Ascending aorta (tissue), 2 donors: ENCODE measurements around the gene PCA3. TPM values are rescaled to one million over a fixed set of nuclear protein-coding genes. Genes with fewer than 3 reads are reported as not detected.

Experiments used
- DNase-seq, 2 donors: peaks; one replicate each; pipeline ENCODE4 v3.0.0-alpha.2; 2019; ENCODE audit warnings: low spot score in 2 of 2
- H3K27ac ChIP-seq, 2 donors: fragments of 200-600 bp; sonication (generic); one replicate each; pipeline ENCODE4 v1.5.1; 2016 to 2017; ENCODE audit warnings: mild to moderate bottlenecking in 1 of 2
- H3K27me3 ChIP-seq: fragments of 200-600 bp; sonication (generic); one replicate; pipeline ENCODE4 v1.5.1; 2017
- H3K36me3 ChIP-seq, 2 donors: fragments of 200-600 bp; sonication (generic); one replicate each; pipeline ENCODE4 v1.5.1; 2016
- H3K4me1 ChIP-seq, 2 donors: fragments of 200-600 bp; sonication (generic); one replicate each; pipeline ENCODE4 v1.5.1; 2016 to 2017; ENCODE audit warnings: mild to moderate bottlenecking in 1 of 2
- H3K4me3 ChIP-seq, 2 donors: fragments of 200-600 bp; sonication (generic); one replicate each; pipeline ENCODE4 v1.5.1; 2016 to 2017; ENCODE audit warnings: mild to moderate bottlenecking in 1 of 2
- H3K9me3 ChIP-seq, 2 donors: fragments of 200-600 bp; sonication (generic); one replicate each; pipeline ENCODE4 v1.5.1; 2016
- intact Hi-C: fragments of 100-400 bp; cut with DNase I; formaldehyde crosslinking; loops from one replicate; pipeline ENCODE4 v1.15.1; 2023
- total RNA-seq: library from RNA; depleted of rRNA; stranded (reverse); fragments of >200 nt; gene quantifications from one replicate; pipeline ENCODE4 v1.1.0, GENCODE V29; 2016
- TF ChIP-seq, protein P1 (sequence below), 3 experiments: fragments of 200-600 bp in 2 of 3; fragments of 450-650 bp in 1 of 3; sonication (generic) in 2 of 3; IDR thresholded peaks; one replicate each; pipeline ENCODE4 v1.5.1; 2016 to 2019; ENCODE audit warnings: antibody characterized with exemption in 3 of 3, mild to moderate bottlenecking in 1 of 3, moderate library complexity in 1 of 3

Gene PCA3
- total RNA-seq, 1 donor from 2014 or later: not detected

- intact Hi-C loops: no loop called here
- H3K9me3 ChIP-seq: no peaks in the 10 kb centered on the region
- no peak overlapping the region for H3K27ac ChIP-seq
- no peak overlapping the region for H3K4me3 ChIP-seq
- TF ChIP-seq, protein P1, sequence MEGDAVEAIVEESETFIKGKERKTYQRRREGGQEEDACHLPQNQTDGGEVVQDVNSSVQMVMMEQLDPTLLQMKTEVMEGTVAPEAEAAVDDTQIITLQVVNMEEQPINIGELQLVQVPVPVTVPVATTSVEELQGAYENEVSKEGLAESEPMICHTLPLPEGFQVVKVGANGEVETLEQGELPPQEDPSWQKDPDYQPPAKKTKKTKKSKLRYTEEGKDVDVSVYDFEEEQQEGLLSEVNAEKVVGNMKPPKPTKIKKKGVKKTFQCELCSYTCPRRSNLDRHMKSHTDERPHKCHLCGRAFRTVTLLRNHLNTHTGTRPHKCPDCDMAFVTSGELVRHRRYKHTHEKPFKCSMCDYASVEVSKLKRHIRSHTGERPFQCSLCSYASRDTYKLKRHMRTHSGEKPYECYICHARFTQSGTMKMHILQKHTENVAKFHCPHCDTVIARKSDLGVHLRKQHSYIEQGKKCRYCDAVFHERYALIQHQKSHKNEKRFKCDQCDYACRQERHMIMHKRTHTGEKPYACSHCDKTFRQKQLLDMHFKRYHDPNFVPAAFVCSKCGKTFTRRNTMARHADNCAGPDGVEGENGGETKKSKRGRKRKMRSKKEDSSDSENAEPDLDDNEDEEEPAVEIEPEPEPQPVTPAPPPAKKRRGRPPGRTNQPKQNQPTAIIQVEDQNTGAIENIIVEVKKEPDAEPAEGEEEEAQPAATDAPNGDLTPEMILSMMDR (IDR thresholded peaks at IDR 0.05): no peak
- H3K36me3 ChIP-seq: no peaks in the 10 kb centered on the region
- H3K4me1 ChIP-seq: no peaks in the 10 kb centered on the region
- no peaks in the 10 kb centered on the region for H3K27me3 ChIP-seq
- DNase-seq: no peak
These were observed 33.4 kb upstream of the PCA3 start for GRCh38 chr9:76730801-76731200.

DNA sequence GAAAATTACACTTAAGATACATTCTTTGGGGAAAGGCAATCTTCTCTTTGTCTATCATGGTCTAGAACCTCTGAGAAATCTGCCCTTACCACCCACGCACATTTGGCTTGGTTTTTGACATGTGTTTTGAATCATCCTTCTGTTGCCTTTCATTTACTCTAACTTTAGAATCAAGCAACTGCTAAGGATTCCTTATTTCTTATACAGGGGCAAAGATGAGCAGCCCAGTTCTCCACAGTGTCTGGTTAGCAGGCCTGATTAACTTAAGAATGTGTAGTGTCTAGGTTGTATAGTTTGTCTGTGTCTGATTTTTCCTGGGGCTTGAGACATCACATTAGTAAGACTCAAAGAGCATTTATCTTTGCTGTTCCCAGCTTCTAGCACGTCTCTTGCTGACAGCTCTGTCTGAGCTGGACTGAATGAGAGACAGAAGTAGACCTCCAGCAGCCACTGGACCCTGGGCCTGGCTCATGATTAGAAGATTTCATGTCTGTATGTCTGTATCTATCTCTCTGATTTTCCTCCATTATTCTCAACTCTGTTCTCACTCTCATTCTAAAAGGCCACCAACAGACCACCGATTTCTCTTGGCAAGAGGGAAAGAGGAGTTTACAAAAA is 31.8 kb upstream of the PCA3 start:
- Histone ChIP-seq H3K36me3 (no peaks in the 10 kb centered on the region), H3K9me3 (no peaks in the 10 kb centered on the region), H3K27ac (no peak overlapping the region), H3K4me1 (no peaks in the 10 kb centered on the region), H3K27me3 (no peaks in the 10 kb centered on the region), H3K4me3 (no peak overlapping the region)
- intact Hi-C loops: no loop called here
- TF ChIP-seq, protein P1 (IDR thresholded peaks at IDR 0.05): no peak
- no peak for DNase-seq

DNA sequence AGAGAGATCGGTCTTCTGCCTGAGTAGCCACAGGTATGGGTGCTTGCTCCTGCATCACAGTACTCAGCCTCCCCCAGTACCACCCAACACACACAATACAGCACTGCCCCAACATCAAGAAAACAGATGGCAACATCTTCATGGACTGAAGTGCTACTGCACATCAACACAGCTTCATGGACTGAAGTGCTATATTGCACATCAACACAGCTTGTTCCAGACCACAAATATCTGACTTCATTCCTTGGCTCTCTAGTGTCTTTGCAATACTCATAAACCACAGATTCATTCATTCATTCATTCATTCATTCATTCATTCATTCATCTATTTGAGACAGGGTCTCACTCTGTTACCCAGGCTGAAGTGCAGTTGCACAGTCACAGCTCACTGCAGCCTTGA is 31.1 kb upstream of the PCA3 start:
- Histone ChIP-seq H3K4me1 (no peaks in the 10 kb centered on the region), H3K27me3 (no peaks in the 10 kb centered on the region), H3K4me3 (no peak overlapping the region), H3K9me3 (no peaks in the 10 kb centered on the region), H3K36me3 (no peaks in the 10 kb centered on the region), H3K27ac (no peak overlapping the region)
- intact Hi-C loops: no loop called here
- no peak for DNase-seq
- TF ChIP-seq, protein P1 (IDR thresholded peaks at IDR 0.05): no peak

- H3K36me3 ChIP-seq: peaks cover 0 to 3% of the 10 kb centered on the region in 2 donors
- no peaks in the 10 kb centered on the region for H3K4me1 ChIP-seq
- intact Hi-C loops: no loop called here
- H3K27ac ChIP-seq: no peak overlapping the region
- H3K9me3 ChIP-seq: no peaks in the 10 kb centered on the region
- H3K27me3 ChIP-seq: no peaks in the 10 kb centered on the region
- no peak overlapping the region for H3K4me3 ChIP-seq
- TF ChIP-seq, protein P1 (IDR thresholded peaks at IDR 0.05): no peak
- no peak for DNase-seq
These were observed 29.5 kb upstream of the PCA3 start for GRCh38 chr9:76734716-76735115.

GRCh38 chr9:76737154-76737902 is 26.9 kb upstream of the PCA3 start:
- TF ChIP-seq, protein P1 (IDR thresholded peaks at IDR 0.05): no peak
- peaks cover 1 to 3% of the 10 kb centered on the region in 2 donors for H3K36me3 ChIP-seq
- no peak overlapping the region for H3K27ac ChIP-seq
- no peak for DNase-seq
- H3K9me3 ChIP-seq: no peaks in the 10 kb centered on the region
- H3K4me3 ChIP-seq: no peak overlapping the region
- no peaks in the 10 kb centered on the region for H3K4me1 ChIP-seq
- no peaks in the 10 kb centered on the region for H3K27me3 ChIP-seq
- intact Hi-C loops: no loop called here
